Epithelial cell of proximal tubule (primary cell): ENCODE measurements around the gene SASH3. TPM values are rescaled to one million over a fixed set of nuclear protein-coding genes. Genes with fewer than 3 reads are reported as not detected.

Experiments used
- DNase-seq: peaks from one replicate; pipeline ENCODE4 v3.0.0-alpha.2; 2011; ENCODE audit warnings: low read depth
- H3K4me3 ChIP-seq: 2 replicates; pipeline ENCODE4 v1.5.1; 2011; ENCODE audit warnings: low read depth, mild to moderate bottlenecking, low read length
- CTCF ChIP-seq: conservative IDR thresholded peaks from 2 replicates; pipeline ENCODE4 v1.5.1; 2012; ENCODE audit warnings: low read depth, mild to moderate bottlenecking, low read length
- total RNA-seq: library from RNA; depleted of rRNA; stranded (reverse); fragments of >200 nt; gene quantifications from 2 replicates; pipeline ENCODE4 v1.2.3, GENCODE V29; 2015

Gene SASH3
- total RNA-seq, 1 donor from 2014 or later: not detected

GRCh38 chrX:129785160-129785947, 5.6 kb downstream of the SASH3 start:
- no peak overlapping the region for H3K4me3 ChIP-seq
- DNase-seq: no peak
- TF ChIP-seq CTCF: no peak

GRCh38 chrX:129786210-129786651, 6.5 kb downstream of the SASH3 start:
- H3K4me3 ChIP-seq: no peak overlapping the region
- no peak for TF ChIP-seq CTCF
- no peak for DNase-seq

- no peak for DNase-seq
These were observed 7.7 kb downstream of the SASH3 start for GRCh38 chrX:129787336-129788055.

GRCh38 chrX:129788527-129788926, 8.8 kb downstream of the SASH3 start:
- no peak for TF ChIP-seq CTCF
- DNase-seq: no peak
- H3K4me3 ChIP-seq: no peak overlapping the region

More at GRCh38 chrX:129787336-129788055, 7.7 kb downstream of the SASH3 start:
- H3K4me3 ChIP-seq: no peak overlapping the region
- no peak for TF ChIP-seq CTCF

- no peak for DNase-seq
- no peak for TF ChIP-seq CTCF
- no peak overlapping the region for H3K4me3 ChIP-seq
These were observed 10.4 kb downstream of the SASH3 start for GRCh38 chrX:129790146-129790545.

GRCh38 chrX:129790808-129791207, 11.1 kb downstream of the SASH3 start:
- H3K4me3 ChIP-seq: no peak overlapping the region
- no peak for DNase-seq
- TF ChIP-seq CTCF: no peak

- TF ChIP-seq CTCF: no peak
- no peak overlapping the region for H3K4me3 ChIP-seq
- DNase-seq: no peak
These were observed 11.6 kb downstream of the SASH3 start for GRCh38 chrX:129791336-129791735.
